Activated CD8-positive, alpha-beta memory T cell treated with anti-CD3 and anti-CD28 coated beads, Interleukin-2, amount 50 U/mL, for 48 hours (primary cell): ENCODE data around the gene MYO15B.

ENCODE experiments used
- DNase-seq: peaks from one replicate; pipeline ENCODE4 v3.0.0-alpha.2; 2020

The MYO15B gene

GRCh38 chr17:75670868-75671267, 83.3 kb downstream of the MYO15B start:
- DNase-seq: no peak

- DNase-seq: no peak
Measured at GRCh38 chr17:75672011-75672410, 84.4 kb downstream of the MYO15B start.

GRCh38 chr17:75673487-75673886, 85.9 kb downstream of the MYO15B start:
- no peak for DNase-seq
